CD14-positive monocyte (primary cell): ENCODE measurements around the gene FOXP1. TPM values are rescaled to one million over a fixed set of nuclear protein-coding genes. Genes with fewer than 3 reads are reported as not detected.

Experiments
- DNase-seq, 3 donors: peaks; one replicate each; pipeline ENCODE4 v3.0.0-alpha.2; 2011 to 2022
- H2AFZ ChIP-seq: 2 replicates; pipeline ENCODE4 v1.6.0; 2012; ENCODE audit warnings: mild to moderate bottlenecking, low read depth, low read length, inconsistent platforms; ENCODE audit not compliant: insufficient read depth, poor library complexity, severe bottlenecking
- H3K27ac ChIP-seq, 2 donors: 1 replicate in 1 of 2; 2 replicates in 1 of 2; pipeline ENCODE4 v1.5.1; 2012 to 2013; ENCODE audit warnings: low read length in 2 of 2, control low read depth in 1 of 2, inconsistent platforms in 1 of 2, low read depth in 1 of 2, mild to moderate bottlenecking in 1 of 2
- H3K27me3 ChIP-seq, 2 donors: one replicate each; pipeline versions ENCODE4 v1.6.0 to v1.6.1; 2011 to 2013; ENCODE audit warnings: low read length in 2 of 2; ENCODE audit not compliant: control insufficient read depth in 2 of 2, insufficient read depth in 2 of 2
- H3K36me3 ChIP-seq, 2 donors: replicated peaks in 1 of 2; 1 replicate in 1 of 2; 2 replicates in 1 of 2; pipeline versions ENCODE4 v1.5.1 to v1.6.1; 2012 to 2013; ENCODE audit warnings: low read length in 2 of 2, control low read depth in 1 of 2, inconsistent platforms in 1 of 2, mild to moderate bottlenecking in 1 of 2; ENCODE audit not compliant: insufficient read depth in 2 of 2, control insufficient read depth in 1 of 2
- H3K4me1 ChIP-seq, 2 donors: 1 replicate in 1 of 2; 2 replicates in 1 of 2; pipeline versions ENCODE4 v1.5.1 to v1.6.1; 2012 to 2013; ENCODE audit warnings: low read length in 2 of 2, control low read depth in 1 of 2, inconsistent platforms in 1 of 2, mild to moderate bottlenecking in 1 of 2, moderate library complexity in 1 of 2; ENCODE audit not compliant: insufficient read depth in 2 of 2, control insufficient read depth in 1 of 2
- H3K4me2 ChIP-seq: replicated peaks from 2 replicates; pipeline ENCODE3; 2012; ENCODE audit warnings: low read length, moderate library complexity, mild to moderate bottlenecking; ENCODE audit not compliant: poor library complexity, severe bottlenecking; ENCODE audit errors: extremely low read depth
- H3K4me3 ChIP-seq, 3 experiments: fragments of 200-600 bp in 1 of 3; sonication (generic) in 1 of 3; replicated peaks in 1 of 3; 1 replicate in 2 of 3; 2 replicates in 1 of 3; pipeline ENCODE4 v1.5.1; 2011 to 2013; ENCODE audit warnings: low read length in 3 of 3, mild to moderate bottlenecking in 3 of 3, control low read depth in 2 of 3, low read depth in 2 of 3, inconsistent platforms in 1 of 3, moderate library complexity in 1 of 3
- H3K79me2 ChIP-seq: 2 replicates; pipeline ENCODE4 v1.6.0; 2012; ENCODE audit warnings: mild to moderate bottlenecking, control low read depth, inconsistent platforms, low read length, moderate library complexity; ENCODE audit not compliant: insufficient read depth
- H3K9ac ChIP-seq: 2 replicates; pipeline ENCODE4 v1.6.0; 2017; ENCODE audit warnings: low read length, mild to moderate bottlenecking; ENCODE audit not compliant: insufficient read depth, poor library complexity, severe bottlenecking
- H3K9me3 ChIP-seq, 2 donors: replicated peaks in 1 of 2; 1 replicate in 1 of 2; 2 replicates in 1 of 2; pipeline versions ENCODE4 v1.5.1 to v1.6.1; 2012 to 2013; ENCODE audit warnings: low read length in 2 of 2, control low read depth in 1 of 2; ENCODE audit not compliant: control insufficient read depth in 1 of 2, insufficient read depth in 1 of 2
- H4K20me1 ChIP-seq: 2 replicates; pipeline ENCODE4 v1.6.0; 2012; ENCODE audit warnings: mild to moderate bottlenecking, low read length, control low read depth, moderate library complexity; ENCODE audit not compliant: insufficient read depth
- H3K27ac Mint-ChIP-seq, 7 donors: one replicate each; pipeline ENCODE4 v1.8.0; 2020; ENCODE audit warnings: mild to moderate bottlenecking in 7 of 7, mixed read lengths in 7 of 7, moderate library complexity in 6 of 7, inconsistent platforms in 2 of 7
- H3K27me3 Mint-ChIP-seq, 3 donors: one replicate each; pipeline ENCODE4 v1.8.0; 2021 to 2022; ENCODE audit warnings: low read depth in 3 of 3, mild to moderate bottlenecking in 3 of 3, mixed read lengths in 3 of 3, moderate library complexity in 3 of 3, inconsistent platforms in 1 of 3
- H3K36me3 Mint-ChIP-seq, 2 donors: one replicate each; pipeline ENCODE4 v1.8.0; 2020; ENCODE audit warnings: mixed read lengths in 2 of 2, inconsistent platforms in 1 of 2, mild to moderate bottlenecking in 1 of 2
- H3K4me1 Mint-ChIP-seq: one replicate; pipeline ENCODE4 v1.8.0; 2020; ENCODE audit warnings: mild to moderate bottlenecking, mixed read lengths
- H3K4me3 Mint-ChIP-seq, 2 donors: one replicate each; pipeline ENCODE4 v1.8.0; 2020; ENCODE audit warnings: mild to moderate bottlenecking in 2 of 2, mixed read lengths in 2 of 2, moderate library complexity in 1 of 2
- H3K9me3 Mint-ChIP-seq, 7 donors: one replicate each; pipeline ENCODE4 v1.8.0; 2020 to 2022; ENCODE audit warnings: mixed read lengths in 7 of 7, mild to moderate bottlenecking in 6 of 7, moderate library complexity in 6 of 7, inconsistent platforms in 2 of 7
- WGBS: methylation state at CpG from one replicate; pipeline ENCODE4 v1.1.5; 2013; ENCODE audit warnings: missing lambda C conversion rate; ENCODE audit not compliant: insufficient coverage; 5-methylcytosine and 5-hydroxymethylcytosine counted together
- intact Hi-C, 2 donors: fragments of 100-400 bp; cut with micrococcal nuclease; formaldehyde crosslinking; loops; one replicate each; pipeline versions ENCODE4 v1.15.0 to v1.15.1; 2023
- polyA plus RNA-seq, 3 donors: library from polyadenylated mRNA; depleted of rRNA in 1 of 3; unstranded in 2 of 3; stranded (reverse) in 1 of 3; fragments of 300-500 nt in 2 of 3; fragments of >200 nt in 1 of 3; fragmentation: Illumina TruSeq in 2 of 3; gene quantifications; 1 replicate in 2 of 3; 2 replicates in 1 of 3; pipeline ENCODE4 v1.2.3, GENCODE V29; 2012 to 2021
- TF ChIP-seq, protein P1 (sequence below): fragments of 200-600 bp; IDR thresholded peaks from one replicate; pipeline ENCODE4 v1.8.0; 2022; ENCODE audit warnings: antibody characterized with exemption, mild to moderate bottlenecking

FOXP1 gene
- polyA plus RNA-seq, 3 donors: 25.7 to 42.6 (median 27.8) TPM

DNA sequence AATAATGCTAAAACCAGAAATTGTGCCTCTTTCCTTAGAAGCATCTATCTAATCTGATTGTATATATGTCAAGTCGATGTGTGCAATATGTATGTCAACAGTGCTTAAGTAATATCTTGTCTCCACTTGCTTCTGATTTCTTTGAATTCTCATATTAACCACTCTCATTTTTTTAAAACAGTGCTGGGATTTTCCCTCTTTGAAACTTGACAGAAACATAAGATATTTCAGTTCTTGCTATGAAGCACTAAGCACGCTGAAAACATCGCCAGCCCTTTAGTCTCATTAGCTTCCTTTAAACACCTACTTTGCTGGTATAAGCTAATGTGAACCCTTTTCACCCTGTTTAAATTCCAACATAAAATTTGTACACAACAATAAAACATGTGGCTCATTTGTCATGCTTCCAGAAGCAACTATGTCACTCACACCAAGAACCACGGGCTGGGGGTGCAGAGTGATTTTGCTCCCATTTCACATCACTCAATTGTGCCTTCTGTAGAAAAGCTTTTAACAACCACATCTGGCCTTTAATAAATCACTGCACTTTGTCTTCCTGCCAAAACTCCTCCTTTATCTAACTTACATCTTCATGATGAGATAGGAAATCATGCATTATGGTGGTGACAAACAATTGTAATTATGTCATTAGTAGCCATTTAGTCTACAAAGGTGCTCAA is 185.2 kb downstream of the FOXP1 start:
- Histone ChIP-seq H4K20me1 (peaks cover 68% of the 10 kb centered on the region), H3K27ac (no peak overlapping the region), H3K4me1 (peaks cover 37% of the 10 kb centered on the region in 2 donors), H3K9me3 (no peaks in the 10 kb centered on the region), H3K36me3 (no peaks in the 10 kb centered on the region), H3K4me2 (no peak overlapping the region), H3K4me3 (no peak overlapping the region), H3K27me3 (no peaks in the 10 kb centered on the region), H3K79me2 (peaks cover 87% of the 10 kb centered on the region), H2AFZ (no peak overlapping the region), H3K9ac (no peak overlapping the region)
- H3K36me3 Mint-ChIP-seq: peaks cover 4 to 10% of the 10 kb centered on the region in 2 donors
- intact Hi-C loops: loop anchor here in 1 of 2 donors (10.0 kb wide), 1 partner anchor 187 kb away; the partner anchor contains the start of gene FOXP1
- H3K4me1 Mint-ChIP-seq: peaks cover 63% of the 10 kb centered on the region
- no peaks in the 10 kb centered on the region for H3K9me3 Mint-ChIP-seq
- no peak for DNase-seq
- H3K27me3 Mint-ChIP-seq: no peaks in the 10 kb centered on the region
- 75% methylated on average over 2 of the region's 4 CpGs for WGBS
- TF ChIP-seq, protein P1, sequence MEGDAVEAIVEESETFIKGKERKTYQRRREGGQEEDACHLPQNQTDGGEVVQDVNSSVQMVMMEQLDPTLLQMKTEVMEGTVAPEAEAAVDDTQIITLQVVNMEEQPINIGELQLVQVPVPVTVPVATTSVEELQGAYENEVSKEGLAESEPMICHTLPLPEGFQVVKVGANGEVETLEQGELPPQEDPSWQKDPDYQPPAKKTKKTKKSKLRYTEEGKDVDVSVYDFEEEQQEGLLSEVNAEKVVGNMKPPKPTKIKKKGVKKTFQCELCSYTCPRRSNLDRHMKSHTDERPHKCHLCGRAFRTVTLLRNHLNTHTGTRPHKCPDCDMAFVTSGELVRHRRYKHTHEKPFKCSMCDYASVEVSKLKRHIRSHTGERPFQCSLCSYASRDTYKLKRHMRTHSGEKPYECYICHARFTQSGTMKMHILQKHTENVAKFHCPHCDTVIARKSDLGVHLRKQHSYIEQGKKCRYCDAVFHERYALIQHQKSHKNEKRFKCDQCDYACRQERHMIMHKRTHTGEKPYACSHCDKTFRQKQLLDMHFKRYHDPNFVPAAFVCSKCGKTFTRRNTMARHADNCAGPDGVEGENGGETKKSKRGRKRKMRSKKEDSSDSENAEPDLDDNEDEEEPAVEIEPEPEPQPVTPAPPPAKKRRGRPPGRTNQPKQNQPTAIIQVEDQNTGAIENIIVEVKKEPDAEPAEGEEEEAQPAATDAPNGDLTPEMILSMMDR: no peak
- H3K27ac Mint-ChIP-seq: no peak overlapping the region
- no peak overlapping the region for H3K4me3 Mint-ChIP-seq

GRCh38 chr3:71397726-71398125 is 185.8 kb downstream of the FOXP1 start:
- Histone ChIP-seq H3K9ac (no peak overlapping the region), H3K36me3 (no peaks in the 10 kb centered on the region), H2AFZ (no peak overlapping the region), H3K27ac (no peak overlapping the region), H4K20me1 (peaks cover 62% of the 10 kb centered on the region), H3K27me3 (no peaks in the 10 kb centered on the region), H3K79me2 (peaks cover 87% of the 10 kb centered on the region), H3K4me1 (peaks cover 32 to 33% of the 10 kb centered on the region in 2 donors), H3K9me3 (no peaks in the 10 kb centered on the region), H3K4me2 (no peak overlapping the region), H3K4me3 (no peak overlapping the region)
- no peaks in the 10 kb centered on the region for H3K27me3 Mint-ChIP-seq
- H3K27ac Mint-ChIP-seq: no peak overlapping the region
- no peak overlapping the region for H3K4me3 Mint-ChIP-seq
- no CpG with 5 or more reads among the region's 2 CpGs for WGBS
- peaks cover 4 to 10% of the 10 kb centered on the region in 2 donors for H3K36me3 Mint-ChIP-seq
- intact Hi-C loops: loop anchor here in 1 of 2 donors (10.0 kb wide), 1 partner anchor 187 kb away; the partner anchor contains the start of gene FOXP1
- DNase-seq: no peak
- H3K9me3 Mint-ChIP-seq: no peaks in the 10 kb centered on the region
- H3K4me1 Mint-ChIP-seq: peaks cover 58% of the 10 kb centered on the region
- TF ChIP-seq, protein P1: no peak
